ENCODE data around the gene TNFRSF19.

Gene TNFRSF19

GRCh38 chr13:23552661-23553060, 17.6 kb upstream of the TNFRSF19 start:
- Histone ChIP-seq H3K4me3 (ENCODE audit: low read length) (no peak overlapping the region), H3K27ac (ENCODE audit: low read depth, low read length) (no peak overlapping the region), H3K27me3 (ENCODE audit: control insufficient read depth, insufficient read depth, low read length) (no peaks in the 10 kb centered on the region), H3K9ac (ENCODE audit: low read length) (no peak overlapping the region), H3K36me3 (ENCODE audit: control insufficient read depth, insufficient read depth, low read length) (no peaks in the 10 kb centered on the region), H3K4me1 (ENCODE audit: control insufficient read depth, insufficient read depth, low read length) (no peaks in the 10 kb centered on the region)

GRCh38 chr13:23554000-23554399, 16.2 kb upstream of the TNFRSF19 start:
- H3K36me3 ChIP-seq (ENCODE audit: control insufficient read depth, insufficient read depth, low read length) = no peaks in the 10 kb centered on the region
- no peaks in the 10 kb centered on the region for H3K4me1 ChIP-seq (ENCODE audit: control insufficient read depth, insufficient read depth, low read length)
- no peak overlapping the region for H3K4me3 ChIP-seq (ENCODE audit: low read length)
- no peak overlapping the region for H3K27ac ChIP-seq (ENCODE audit: low read depth, low read length)
- no peaks in the 10 kb centered on the region for H3K27me3 ChIP-seq (ENCODE audit: control insufficient read depth, insufficient read depth, low read length)
- H3K9ac ChIP-seq (ENCODE audit: low read length) = no peak overlapping the region

GRCh38 chr13:23557043-23557442, 13.2 kb upstream of the TNFRSF19 start:
- Histone ChIP-seq H3K4me1 (ENCODE audit: control insufficient read depth, insufficient read depth, low read length) (no peaks in the 10 kb centered on the region), H3K4me3 (ENCODE audit: low read length) (no peak overlapping the region), H3K27ac (ENCODE audit: low read depth, low read length) (no peak overlapping the region), H3K36me3 (ENCODE audit: control insufficient read depth, insufficient read depth, low read length) (no peaks in the 10 kb centered on the region), H3K9ac (ENCODE audit: low read length) (no peak overlapping the region), H3K27me3 (ENCODE audit: control insufficient read depth, insufficient read depth, low read length) (no peaks in the 10 kb centered on the region)

GRCh38 chr13:23557733-23558132, 12.5 kb upstream of the TNFRSF19 start:
- no peak overlapping the region for H3K9ac ChIP-seq (ENCODE audit: low read length)
- no peaks in the 10 kb centered on the region for H3K4me1 ChIP-seq (ENCODE audit: control insufficient read depth, insufficient read depth, low read length)
- H3K27me3 ChIP-seq (ENCODE audit: control insufficient read depth, insufficient read depth, low read length) = no peaks in the 10 kb centered on the region
- H3K36me3 ChIP-seq (ENCODE audit: control insufficient read depth, insufficient read depth, low read length) = no peaks in the 10 kb centered on the region
- no peak overlapping the region for H3K27ac ChIP-seq (ENCODE audit: low read depth, low read length)
- H3K4me3 ChIP-seq (ENCODE audit: low read length) = no peak overlapping the region

GRCh38 chr13:23558675-23559536, 11.3 kb upstream of the TNFRSF19 start:
- H3K4me3 ChIP-seq (ENCODE audit: low read length) = peak overlapping the region; percentile 9
- peak overlapping the region; percentile 60 for H3K27ac ChIP-seq (ENCODE audit: low read depth, low read length)
- no peaks in the 10 kb centered on the region for H3K27me3 ChIP-seq (ENCODE audit: control insufficient read depth, insufficient read depth, low read length)
- no peaks in the 10 kb centered on the region for H3K36me3 ChIP-seq (ENCODE audit: control insufficient read depth, insufficient read depth, low read length)
- no peak overlapping the region for H3K9ac ChIP-seq (ENCODE audit: low read length)
- H3K4me1 ChIP-seq (ENCODE audit: control insufficient read depth, insufficient read depth, low read length) = no peaks in the 10 kb centered on the region

GRCh38 chr13:23560571-23561089, 9.6 kb upstream of the TNFRSF19 start:
- no peaks in the 10 kb centered on the region for H3K27me3 ChIP-seq (ENCODE audit: control insufficient read depth, insufficient read depth, low read length)
- no peak overlapping the region for H3K27ac ChIP-seq (ENCODE audit: low read depth, low read length)
- H3K9ac ChIP-seq (ENCODE audit: low read length) = no peak overlapping the region
- H3K36me3 ChIP-seq (ENCODE audit: control insufficient read depth, insufficient read depth, low read length) = no peaks in the 10 kb centered on the region
- no peak overlapping the region for H3K4me3 ChIP-seq (ENCODE audit: low read length)
- H3K4me1 ChIP-seq (ENCODE audit: control insufficient read depth, insufficient read depth, low read length) = no peaks in the 10 kb centered on the region

GRCh38 chr13:23561261-23561660, 9.0 kb upstream of the TNFRSF19 start:
- Histone ChIP-seq H3K27ac (ENCODE audit: low read depth, low read length) (no peak overlapping the region), H3K4me1 (ENCODE audit: control insufficient read depth, insufficient read depth, low read length) (no peaks in the 10 kb centered on the region), H3K27me3 (ENCODE audit: control insufficient read depth, insufficient read depth, low read length) (no peaks in the 10 kb centered on the region), H3K4me3 (ENCODE audit: low read length) (no peak overlapping the region), H3K9ac (ENCODE audit: low read length) (no peak overlapping the region), H3K36me3 (ENCODE audit: control insufficient read depth, insufficient read depth, low read length) (no peaks in the 10 kb centered on the region)

GRCh38 chr13:23563085-23563845, 6.9 kb upstream of the TNFRSF19 start:
- no peaks in the 10 kb centered on the region for H3K36me3 ChIP-seq (ENCODE audit: control insufficient read depth, insufficient read depth, low read length)
- no peak overlapping the region for H3K9ac ChIP-seq (ENCODE audit: low read length)
- no peaks in the 10 kb centered on the region for H3K4me1 ChIP-seq (ENCODE audit: control insufficient read depth, insufficient read depth, low read length)
- no peaks in the 10 kb centered on the region for H3K27me3 ChIP-seq (ENCODE audit: control insufficient read depth, insufficient read depth, low read length)
- H3K4me3 ChIP-seq (ENCODE audit: low read length) = no peak overlapping the region
- no peak overlapping the region for H3K27ac ChIP-seq (ENCODE audit: low read depth, low read length)

- Histone ChIP-seq H3K27ac (ENCODE audit: low read depth, low read length) (no peak overlapping the region), H3K9ac (ENCODE audit: low read length) (no peak overlapping the region), H3K27me3 (ENCODE audit: control insufficient read depth, insufficient read depth, low read length) (no peaks in the 10 kb centered on the region), H3K4me3 (ENCODE audit: low read length) (no peak overlapping the region), H3K36me3 (ENCODE audit: control insufficient read depth, insufficient read depth, low read length) (no peaks in the 10 kb centered on the region), H3K4me1 (ENCODE audit: control insufficient read depth, insufficient read depth, low read length) (no peaks in the 10 kb centered on the region)
Measured at GRCh38 chr13:23567906-23568460, 2.2 kb upstream of the TNFRSF19 start.

GRCh38 chr13:23570921-23571315, 706 bp downstream of the TNFRSF19 start:
- no peak overlapping the region for H3K9ac ChIP-seq (ENCODE audit: low read length)
- no peaks in the 10 kb centered on the region for H3K36me3 ChIP-seq (ENCODE audit: control insufficient read depth, insufficient read depth, low read length)
- H3K27ac ChIP-seq (ENCODE audit: low read depth, low read length) = no peak overlapping the region
- no peak overlapping the region for H3K4me3 ChIP-seq (ENCODE audit: low read length)
- no peaks in the 10 kb centered on the region for H3K4me1 ChIP-seq (ENCODE audit: control insufficient read depth, insufficient read depth, low read length)
- no peaks in the 10 kb centered on the region for H3K27me3 ChIP-seq (ENCODE audit: control insufficient read depth, insufficient read depth, low read length)

- no peaks in the 10 kb centered on the region for H3K4me1 ChIP-seq (ENCODE audit: control insufficient read depth, insufficient read depth, low read length)
- no peak overlapping the region for H3K27ac ChIP-seq (ENCODE audit: low read depth, low read length)
- H3K27me3 ChIP-seq (ENCODE audit: control insufficient read depth, insufficient read depth, low read length) = no peaks in the 10 kb centered on the region
- no peaks in the 10 kb centered on the region for H3K36me3 ChIP-seq (ENCODE audit: control insufficient read depth, insufficient read depth, low read length)
- H3K9ac ChIP-seq (ENCODE audit: low read length) = no peak overlapping the region
- H3K4me3 ChIP-seq (ENCODE audit: low read length) = no peak overlapping the region
Measured at GRCh38 chr13:23571431-23571830, 1.2 kb downstream of the TNFRSF19 start.

- Histone ChIP-seq H3K36me3 (ENCODE audit: control insufficient read depth, insufficient read depth, low read length) (no peaks in the 10 kb centered on the region), H3K9ac (ENCODE audit: low read length) (no peak overlapping the region), H3K4me1 (ENCODE audit: control insufficient read depth, insufficient read depth, low read length) (no peaks in the 10 kb centered on the region), H3K4me3 (ENCODE audit: low read length) (no peak overlapping the region), H3K27me3 (ENCODE audit: control insufficient read depth, insufficient read depth, low read length) (no peaks in the 10 kb centered on the region), H3K27ac (ENCODE audit: low read depth, low read length) (no peak overlapping the region)
Measured at GRCh38 chr13:23572836-23573235, 2.6 kb downstream of the TNFRSF19 start.

Data from rectal smooth muscle tissue (tissue), 1 donor.